ENCODE data around the gene INSL3. TPM values are rescaled to one million over a fixed set of nuclear protein-coding genes. Genes with fewer than 3 reads are reported as not detected.

INSL3 gene
- total and polyA plus RNA-seq, 2 of the 13 experiments (the other 11 are each of a cell fraction or from before 2014, with no cell fraction given), result 0.30 TPM; not detected in 1

DNA sequence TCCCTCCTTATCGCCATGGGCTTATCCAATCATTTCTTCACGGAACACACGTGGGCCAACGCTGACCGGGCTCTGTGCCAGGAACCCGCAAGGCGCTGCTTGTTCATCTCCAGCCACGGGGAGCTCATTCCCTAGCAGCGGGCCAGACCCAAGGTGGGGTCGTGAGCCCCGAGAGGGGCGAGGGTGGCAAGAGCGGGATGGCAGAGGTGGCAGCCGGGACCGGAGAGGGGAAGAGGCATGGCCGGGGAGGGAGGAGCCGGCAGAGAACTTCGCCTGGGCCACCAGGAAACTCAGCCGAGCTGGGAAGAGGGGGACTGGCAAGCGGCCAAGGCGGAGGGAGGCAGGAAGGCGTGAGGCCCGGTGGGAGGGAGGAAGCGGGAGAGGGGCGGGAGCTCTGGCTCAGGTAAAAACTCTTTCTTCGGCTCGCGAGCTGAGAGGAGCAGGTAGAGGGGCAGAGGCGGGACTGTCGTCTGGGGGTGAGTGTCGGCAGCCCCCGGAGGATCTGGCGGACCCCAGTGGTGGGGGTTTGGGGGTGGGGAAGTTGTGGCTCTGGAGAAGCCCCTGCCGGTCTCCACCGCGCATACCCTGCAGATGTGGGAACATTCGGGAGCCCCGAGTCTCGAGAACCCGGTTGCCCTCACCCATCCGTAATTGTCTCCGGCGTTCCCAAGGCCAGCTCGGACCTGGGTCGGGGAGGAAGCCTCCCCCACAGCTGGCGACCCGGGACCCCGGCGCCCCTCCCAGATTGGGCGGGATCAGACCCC is 26.4 kb downstream of the INSL3 start, which contains the start of gene B3GNT3 (continued):
- TF ChIP-seq ELF4 (CRISPR knock-in tag; IDR thresholded peaks at IDR 0.05; ENCODE audit: borderline replicate concordance) (no peak), ONECUT2 (CRISPR knock-in tag; IDR thresholded peaks at IDR 0.05) (no peak), ZSCAN21 (CRISPR knock-in tag; IDR thresholded peaks at IDR 0.05; ENCODE audit: borderline replicate concordance) (no peak), ZBTB21 (CRISPR knock-in tag; IDR thresholded peaks at IDR 0.05) (no peak), CBX2 (IDR thresholded peaks at IDR 0.05; ENCODE audit: low read depth, low read length) (no peak), CBX2 (CRISPR knock-in tag; IDR thresholded peaks at IDR 0.05; ENCODE audit: low read depth) (no peak), ZNF484 (CRISPR knock-in tag; IDR thresholded peaks at IDR 0.05; ENCODE audit: borderline replicate concordance, low read depth) (no peak), FOSL2 (CRISPR knock-in tag; IDR thresholded peaks at IDR 0.05) (no peak; the same call in 1 of the 2 replicates), ZBTB3 (CRISPR knock-in tag; IDR thresholded peaks at IDR 0.05; ENCODE audit: borderline replicate concordance, low read depth) (no peak), ZNF703 (CRISPR knock-in tag; IDR thresholded peaks at IDR 0.05; ENCODE audit: borderline replicate concordance) (no peak), SMARCC2 (IDR thresholded peaks at IDR 0.05) (no peak), ATAD3A (CRISPR knock-in tag; IDR thresholded peaks at IDR 0.05) (no peak), ZNF331 (CRISPR knock-in tag; IDR thresholded peaks at IDR 0.05) (peak; percentile 49; the same call in 1 of the 2 replicates), HNF4G (IDR thresholded peaks at IDR 0.05; ENCODE audit: borderline replicate concordance, low read depth, low read length) (no peak), HNF4G (CRISPR knock-in tag; IDR thresholded peaks at IDR 0.05; ENCODE audit: borderline replicate concordance, low read depth) (no peak), ZNF704 (CRISPR knock-in tag; IDR thresholded peaks at IDR 0.05; ENCODE audit: borderline replicate concordance) (no peak), HOXA3 (CRISPR knock-in tag; IDR thresholded peaks at IDR 0.05) (peak; percentile 33; the same call in 1 of the 2 replicates), ZNF431 (CRISPR knock-in tag; IDR thresholded peaks at IDR 0.05; ENCODE audit: borderline replicate concordance, low read depth) (no peak), ZNF296 (CRISPR knock-in tag; conservative IDR thresholded peaks at IDR 0.05) (no peak)
- TF ChIP-seq, protein P1, sequence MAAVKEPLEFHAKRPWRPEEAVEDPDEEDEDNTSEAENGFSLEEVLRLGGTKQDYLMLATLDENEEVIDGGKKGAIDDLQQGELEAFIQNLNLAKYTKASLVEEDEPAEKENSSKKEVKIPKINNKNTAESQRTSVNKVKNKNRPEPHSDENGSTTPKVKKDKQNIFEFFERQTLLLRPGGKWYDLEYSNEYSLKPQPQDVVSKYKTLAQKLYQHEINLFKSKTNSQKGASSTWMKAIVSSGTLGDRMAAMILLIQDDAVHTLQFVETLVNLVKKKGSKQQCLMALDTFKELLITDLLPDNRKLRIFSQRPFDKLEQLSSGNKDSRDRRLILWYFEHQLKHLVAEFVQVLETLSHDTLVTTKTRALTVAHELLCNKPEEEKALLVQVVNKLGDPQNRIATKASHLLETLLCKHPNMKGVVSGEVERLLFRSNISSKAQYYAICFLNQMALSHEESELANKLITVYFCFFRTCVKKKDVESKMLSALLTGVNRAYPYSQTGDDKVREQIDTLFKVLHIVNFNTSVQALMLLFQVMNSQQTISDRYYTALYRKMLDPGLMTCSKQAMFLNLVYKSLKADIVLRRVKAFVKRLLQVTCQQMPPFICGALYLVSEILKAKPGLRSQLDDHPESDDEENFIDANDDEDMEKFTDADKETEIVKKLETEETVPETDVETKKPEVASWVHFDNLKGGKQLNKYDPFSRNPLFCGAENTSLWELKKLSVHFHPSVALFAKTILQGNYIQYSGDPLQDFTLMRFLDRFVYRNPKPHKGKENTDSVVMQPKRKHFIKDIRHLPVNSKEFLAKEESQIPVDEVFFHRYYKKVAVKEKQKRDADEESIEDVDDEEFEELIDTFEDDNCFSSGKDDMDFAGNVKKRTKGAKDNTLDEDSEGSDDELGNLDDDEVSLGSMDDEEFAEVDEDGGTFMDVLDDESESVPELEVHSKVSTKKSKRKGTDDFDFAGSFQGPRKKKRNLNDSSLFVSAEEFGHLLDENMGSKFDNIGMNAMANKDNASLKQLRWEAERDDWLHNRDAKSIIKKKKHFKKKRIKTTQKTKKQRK (IDR thresholded peaks at IDR 0.05; ENCODE audit: low read length), result no peak
- TF ChIP-seq, protein P2, sequence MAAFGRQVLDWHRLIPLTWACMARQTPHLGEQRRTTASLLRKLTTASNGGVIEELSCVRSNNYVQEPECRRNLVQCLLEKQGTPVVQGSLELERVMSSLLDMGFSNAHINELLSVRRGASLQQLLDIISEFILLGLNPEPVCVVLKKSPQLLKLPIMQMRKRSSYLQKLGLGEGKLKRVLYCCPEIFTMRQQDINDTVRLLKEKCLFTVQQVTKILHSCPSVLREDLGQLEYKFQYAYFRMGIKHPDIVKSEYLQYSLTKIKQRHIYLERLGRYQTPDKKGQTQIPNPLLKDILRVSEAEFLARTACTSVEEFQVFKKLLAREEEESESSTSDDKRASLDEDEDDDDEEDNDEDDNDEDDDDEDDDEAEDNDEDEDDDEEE (CRISPR knock-in tag; IDR thresholded peaks at IDR 0.05), result no peak
- TF ChIP-seq, protein P3, sequence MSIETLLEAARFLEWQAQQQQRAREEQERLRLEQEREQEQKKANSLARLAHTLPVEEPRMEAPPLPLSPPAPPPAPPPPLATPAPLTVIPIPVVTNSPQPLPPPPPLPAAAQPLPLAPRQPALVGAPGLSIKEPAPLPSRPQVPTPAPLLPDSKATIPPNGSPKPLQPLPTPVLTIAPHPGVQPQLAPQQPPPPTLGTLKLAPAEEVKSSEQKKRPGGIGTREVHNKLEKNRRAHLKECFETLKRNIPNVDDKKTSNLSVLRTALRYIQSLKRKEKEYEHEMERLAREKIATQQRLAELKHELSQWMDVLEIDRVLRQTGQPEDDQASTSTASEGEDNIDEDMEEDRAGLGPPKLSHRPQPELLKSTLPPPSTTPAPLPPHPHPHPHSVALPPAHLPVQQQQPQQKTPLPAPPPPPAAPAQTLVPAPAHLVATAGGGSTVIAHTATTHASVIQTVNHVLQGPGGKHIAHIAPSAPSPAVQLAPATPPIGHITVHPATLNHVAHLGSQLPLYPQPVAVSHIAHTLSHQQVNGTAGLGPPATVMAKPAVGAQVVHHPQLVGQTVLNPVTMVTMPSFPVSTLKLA (IDR thresholded peaks at IDR 0.05), result no peak
- TF ChIP-seq, protein P4, sequence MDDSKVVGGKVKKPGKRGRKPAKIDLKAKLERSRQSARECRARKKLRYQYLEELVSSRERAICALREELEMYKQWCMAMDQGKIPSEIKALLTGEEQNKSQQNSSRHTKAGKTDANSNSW (CRISPR knock-in tag; IDR thresholded peaks at IDR 0.05; ENCODE audit: borderline replicate concordance), result no peak
